HCEC 1CT (cell line): ENCODE results near the gene ANK3.
A peak's percentile ranks its signal among the peaks of the same experiment; 100 is the strongest.

ENCODE experiments used
- DNase-seq: peaks from one replicate; pipeline ENCODE4 v3.0.0-alpha.2; 2017

ANK3 gene

DNA sequence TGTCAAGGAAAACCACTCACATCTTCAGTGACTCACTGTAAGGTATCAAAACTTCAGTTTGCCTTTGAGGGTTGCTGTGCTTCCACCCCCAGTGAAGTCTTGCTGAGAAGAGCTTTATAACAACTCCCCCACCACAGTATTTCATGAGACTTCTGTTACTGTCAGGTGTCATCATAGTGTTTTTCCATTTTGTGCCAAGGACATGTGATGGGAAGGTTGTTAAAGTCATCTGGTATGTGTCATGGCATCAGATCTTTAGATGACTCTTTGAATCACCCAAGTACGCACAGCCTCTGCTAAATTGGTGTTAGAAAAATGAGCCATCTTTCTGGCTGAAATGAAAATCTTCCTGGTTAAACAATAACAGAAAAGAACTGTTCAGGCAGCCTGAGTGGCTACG is 368.3 kb downstream of the ANK3 start:
- DNase-seq = no peak

- DNase-seq = no peak
These were observed 372.9 kb downstream of the ANK3 start for GRCh38 chr10:60016794-60017193.

GRCh38 chr10:60009710-60010383 is 379.8 kb downstream of the ANK3 start:
- DNase-seq = no peak

GRCh38 chr10:60009276-60009675 is 380.4 kb downstream of the ANK3 start:
- DNase-seq = no peak

GRCh38 chr10:60008816-60009215 is 380.9 kb downstream of the ANK3 start:
- DNase-seq = no peak

DNA sequence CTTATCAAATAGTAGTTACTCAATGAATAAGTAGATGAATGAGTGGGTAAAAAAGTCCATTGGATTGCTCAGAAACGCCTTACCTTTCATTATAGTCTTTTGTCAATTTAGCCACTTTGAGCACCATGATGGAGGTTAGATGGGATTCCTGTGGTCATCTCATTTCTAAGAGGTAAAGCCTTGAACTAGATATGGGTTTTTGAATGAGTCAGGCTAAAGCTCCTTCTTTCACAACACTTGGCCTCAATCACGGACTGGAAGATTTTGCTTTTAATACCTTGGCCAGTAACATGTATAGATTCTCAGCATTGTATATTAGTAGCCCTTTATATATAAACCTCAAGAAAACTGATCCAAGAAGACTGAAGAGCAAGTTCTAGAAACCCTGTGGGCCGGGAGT is 383.6 kb downstream of the ANK3 start:
- DNase-seq = no peak

DNA sequence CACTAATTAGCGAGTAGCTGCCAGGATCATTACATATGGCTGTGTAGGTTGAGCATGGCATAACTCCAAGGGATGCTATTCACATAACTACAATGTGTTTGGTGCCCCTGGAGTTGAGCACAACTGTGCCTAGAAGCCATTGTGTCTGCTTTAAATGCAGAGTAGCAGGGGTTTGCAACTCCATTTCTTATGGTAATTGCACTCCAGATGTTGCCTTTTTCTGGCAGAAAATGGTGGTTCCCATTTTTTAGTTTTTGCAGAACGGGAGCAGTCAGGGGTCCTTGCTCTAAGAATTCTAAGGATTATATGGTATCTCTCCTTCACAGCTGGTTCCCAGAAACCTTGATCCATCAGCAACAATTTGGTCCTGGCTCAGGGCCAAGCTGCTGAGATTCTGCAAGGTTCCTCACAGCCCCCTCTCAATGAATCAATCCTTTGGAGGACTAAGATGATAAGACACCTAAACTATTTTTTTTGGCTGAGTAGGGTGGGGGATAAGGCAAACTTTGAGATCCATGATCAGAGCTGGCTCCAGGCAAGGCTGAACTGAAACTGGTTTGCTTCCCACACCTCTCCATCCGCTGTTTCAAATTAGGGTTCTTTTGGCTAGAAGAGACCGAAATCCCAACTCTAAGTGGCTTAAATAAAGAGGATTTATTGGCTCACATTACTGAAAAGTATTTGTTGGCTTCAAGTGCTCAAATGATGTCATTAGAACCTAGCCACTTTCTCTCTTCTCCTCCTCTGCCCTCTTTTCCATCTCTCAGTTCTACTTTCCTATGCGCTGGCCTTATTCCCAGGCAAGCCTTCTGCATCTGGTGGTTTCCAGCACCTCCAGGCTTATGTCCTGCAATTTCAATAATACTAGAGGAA is 385.8 kb downstream of the ANK3 start:
- DNase-seq = no peak

DNA sequence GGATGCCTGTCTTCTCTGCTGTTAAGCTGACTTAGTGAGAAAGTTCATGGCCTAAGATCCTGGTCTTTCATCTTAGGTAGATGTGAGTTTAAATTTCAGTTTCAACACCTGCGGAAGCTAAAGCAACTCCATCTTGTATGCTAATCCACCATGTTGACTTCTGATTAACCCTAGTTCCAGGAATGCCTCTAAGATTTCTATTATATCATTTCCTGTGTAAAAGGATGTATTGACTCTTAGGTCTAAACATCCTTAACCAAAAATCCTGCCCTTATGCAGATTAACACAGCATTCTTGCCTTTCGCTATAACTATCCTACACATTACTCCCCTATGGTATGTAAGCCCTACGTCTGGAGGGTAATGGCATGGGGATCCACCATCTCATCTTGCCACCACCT is 388.9 kb downstream of the ANK3 start:
- DNase-seq = no peak

DNA sequence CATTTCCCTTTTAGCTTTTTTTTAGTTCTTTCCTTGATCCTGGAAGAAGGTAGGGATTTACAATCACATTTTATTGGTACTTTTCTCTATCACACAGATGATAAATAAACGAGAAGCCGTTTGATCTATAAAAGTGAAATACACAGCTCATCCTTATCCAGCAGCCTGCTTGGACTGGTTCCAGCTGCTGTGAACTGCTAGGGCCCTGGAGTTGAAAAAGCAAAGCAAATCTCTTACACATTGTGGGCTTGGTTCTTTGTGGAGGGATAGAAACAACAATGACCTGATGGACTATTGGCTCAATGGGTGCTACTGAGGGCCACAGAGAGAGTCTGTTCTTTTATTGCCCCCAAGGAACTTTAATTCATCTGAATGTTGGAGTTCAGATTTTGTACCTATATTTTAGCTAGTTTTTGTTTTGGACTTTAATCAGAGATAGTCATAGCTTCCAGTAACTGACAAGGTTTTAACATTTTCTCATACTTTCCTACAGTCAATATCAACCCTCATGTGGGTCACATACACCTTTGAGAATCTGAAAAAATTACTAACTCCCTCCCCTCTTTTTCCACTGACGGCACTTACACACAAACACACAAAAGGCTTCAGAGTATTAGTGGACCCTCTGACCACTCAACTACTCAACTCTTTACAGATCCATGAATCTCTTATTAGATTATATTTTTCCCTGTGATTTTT is 391.7 kb downstream of the ANK3 start:
- no peak for DNase-seq

- DNase-seq = no peak
These were observed 393.8 kb downstream of the ANK3 start for GRCh38 chr10:59995862-59996261.

GRCh38 chr10:59993931-59994330 is 395.7 kb downstream of the ANK3 start:
- DNase-seq = no peak

DNA sequence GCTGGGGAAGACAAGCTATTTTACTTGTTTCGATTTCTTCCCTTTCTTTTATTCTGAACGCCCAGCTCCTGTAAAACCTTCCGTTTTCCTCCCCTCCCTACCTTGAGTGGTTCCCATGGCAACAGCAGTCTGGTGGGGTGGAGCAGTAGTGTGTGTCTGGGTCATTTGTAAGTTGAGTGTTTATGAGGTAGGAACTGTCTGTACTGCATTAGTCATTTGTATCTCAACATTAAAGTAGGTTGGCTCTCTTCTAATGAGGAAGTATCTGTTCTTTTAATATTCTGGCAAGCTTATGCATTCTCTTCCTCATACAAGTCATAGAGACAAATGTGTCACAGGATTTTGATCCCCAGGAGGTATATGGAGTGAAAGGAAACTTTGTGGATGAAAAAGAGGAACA is 398.0 kb downstream of the ANK3 start:
- DNase-seq = peak; percentile 6

GRCh38 chr10:59991117-59991516 is 398.6 kb downstream of the ANK3 start:
- DNase-seq = no peak

DNA sequence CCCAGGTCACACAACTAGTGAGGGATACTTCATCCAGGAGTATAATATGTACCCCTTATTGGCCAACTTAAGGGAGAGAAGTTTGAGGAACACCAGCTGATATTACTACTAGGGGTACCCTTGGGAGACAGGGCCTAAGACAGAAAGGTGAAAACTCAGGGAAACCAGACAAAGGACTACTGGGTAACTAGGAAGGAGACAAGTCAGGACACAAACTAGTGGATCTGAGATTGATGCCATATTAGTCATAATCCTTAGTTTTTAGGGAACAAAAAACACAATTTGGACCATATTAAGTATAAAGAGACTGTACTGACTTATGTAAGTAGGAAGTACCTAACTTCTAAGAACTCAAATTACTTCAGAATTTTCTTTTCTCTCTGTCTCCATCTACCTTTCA is 404.0 kb downstream of the ANK3 start:
- DNase-seq = no peak

- DNase-seq = no peak
These were observed 405.3 kb downstream of the ANK3 start for GRCh38 chr10:59984415-59984814.

DNA sequence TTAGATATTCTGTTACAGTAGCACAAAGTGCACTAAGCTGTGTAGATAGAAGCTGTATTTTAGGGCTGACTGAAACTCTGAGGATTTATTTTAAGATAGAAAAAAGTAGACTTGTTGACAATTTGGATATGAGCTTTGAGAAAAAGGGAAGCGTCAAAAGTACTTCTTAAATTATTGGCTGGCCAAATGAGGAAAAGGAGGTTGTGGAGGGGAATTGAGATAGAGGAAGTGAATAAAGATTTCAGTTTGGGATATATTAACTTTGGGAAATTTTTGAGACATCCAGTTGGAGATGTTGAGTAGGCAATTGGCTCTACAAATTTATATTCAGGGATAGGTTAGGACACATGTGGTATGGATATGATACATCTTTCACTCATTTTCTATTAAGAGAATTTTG is 409.3 kb downstream of the ANK3 start:
- no peak for DNase-seq

DNA sequence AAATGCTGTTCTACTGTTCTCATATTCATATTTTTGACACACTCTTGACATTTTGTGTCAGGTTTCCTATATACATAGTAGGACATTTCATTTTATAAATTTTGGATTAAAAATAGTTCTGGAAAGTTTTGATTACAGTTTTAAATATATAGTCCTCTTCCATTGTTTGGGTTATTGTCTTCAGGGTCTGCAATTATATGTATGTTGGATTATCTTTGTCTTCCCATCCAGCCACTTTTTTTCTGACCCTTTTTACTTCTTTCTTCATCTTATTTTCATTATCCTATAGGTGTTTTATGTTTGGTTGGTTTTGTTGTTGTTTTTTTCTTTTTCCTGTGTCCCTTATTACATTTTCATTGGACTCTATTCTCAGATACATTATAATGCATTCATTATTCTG is 412.2 kb downstream of the ANK3 start:
- no peak for DNase-seq

DNA sequence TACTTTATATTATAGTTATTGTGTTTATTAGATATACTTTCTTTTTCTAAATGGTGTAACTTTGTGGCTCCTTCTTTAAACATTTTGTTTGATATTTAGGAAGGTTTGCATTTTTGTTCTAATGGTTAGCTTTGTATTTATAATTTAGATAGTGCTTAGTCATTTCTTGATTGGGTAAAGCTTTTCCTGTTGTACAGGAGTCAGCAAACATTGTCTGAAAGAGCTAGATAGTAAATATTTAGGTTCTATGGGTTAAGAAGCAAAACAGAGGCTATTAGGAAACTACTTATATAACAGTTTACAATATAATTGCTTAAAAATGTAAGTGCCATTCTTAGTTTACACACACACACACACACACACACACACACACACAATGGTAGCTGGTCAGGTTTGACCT is 412.8 kb downstream of the ANK3 start:
- DNase-seq = no peak
